ENCODE data around the gene COP1. TPM values are rescaled to one million over a fixed set of nuclear protein-coding genes. Genes with fewer than 3 reads are reported as not detected.

COP1 gene
- total RNA-seq, 2 donors from 2014 or later, result 50.6 to 53.3 TPM

GRCh38 chr1:176188604-176189003 is 18.5 kb downstream of the COP1 start:
- no peaks in the 10 kb centered on the region for H3K36me3 Mint-ChIP-seq
- no peak for DNase-seq (ENCODE audit: low spot score)
- no peak for ATAC-seq
- peaks cover 43 to 51% of the 10 kb centered on the region in 2 donors for H3K4me1 Mint-ChIP-seq (ENCODE audit: low read depth in 2 of 2)
- H3K9me3 Mint-ChIP-seq, result no peaks in the 10 kb centered on the region
- no peaks in the 10 kb centered on the region for H3K27me3 Mint-ChIP-seq
- H3K4me3 Mint-ChIP-seq, result no peak overlapping the region
- H3K27ac Mint-ChIP-seq, result peak overlapping the region in 1 of 2 donors; percentile 9

GRCh38 chr1:176187001-176187400 is 20.1 kb downstream of the COP1 start:
- Mint-ChIP-seq H3K27me3 (no peaks in the 10 kb centered on the region), H3K4me1 (ENCODE audit: low read depth in 2 of 2) (peaks cover 33 to 39% of the 10 kb centered on the region in 2 donors), H3K4me3 (no peak overlapping the region), H3K9me3 (no peaks in the 10 kb centered on the region), H3K27ac (no peak overlapping the region), H3K36me3 (no peaks in the 10 kb centered on the region)
- DNase-seq (ENCODE audit: low spot score) (no peak), ATAC-seq (no peak)

DNA sequence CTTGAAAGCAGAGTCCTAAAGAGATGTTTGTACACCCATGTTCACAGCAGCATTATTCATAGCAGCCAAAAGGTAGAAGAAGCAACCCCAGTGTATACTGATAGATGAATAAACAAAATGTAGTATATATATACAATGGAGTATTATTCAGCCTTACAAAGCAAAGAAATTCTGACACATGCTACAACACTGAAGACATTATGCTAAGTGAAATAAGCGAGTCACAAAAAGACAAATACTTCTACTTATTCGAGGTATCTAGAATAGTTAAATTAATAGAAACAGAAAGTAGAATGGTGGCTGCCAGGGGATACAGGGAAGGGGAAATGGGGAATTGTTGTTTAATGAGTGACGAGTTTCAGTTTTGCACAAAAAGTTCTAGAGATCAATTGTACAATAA is 23.5 kb downstream of the COP1 start:
- Mint-ChIP-seq H3K4me1 (ENCODE audit: low read depth in 2 of 2) (peaks cover 22 to 30% of the 10 kb centered on the region in 2 donors), H3K27me3 (no peaks in the 10 kb centered on the region), H3K36me3 (no peaks in the 10 kb centered on the region), H3K4me3 (no peak overlapping the region), H3K27ac (peak overlapping the region in 1 of 2 donors; percentile 65), H3K9me3 (no peaks in the 10 kb centered on the region)
- ATAC-seq, result peak in 1 of 2 donors; percentile 31
- no peak for DNase-seq (ENCODE audit: low spot score)

GRCh38 chr1:176178316-176178715 is 28.8 kb downstream of the COP1 start:
- Mint-ChIP-seq H3K36me3 (peaks cover 15% of the 10 kb centered on the region), H3K27ac (peak overlapping the region; percentile 61 to 72), H3K4me3 (peak overlapping the region; percentile 58), H3K27me3 (no peaks in the 10 kb centered on the region), H3K9me3 (no peaks in the 10 kb centered on the region), H3K4me1 (ENCODE audit: low read depth in 2 of 2) (peaks cover 19 to 34% of the 10 kb centered on the region in 2 donors)
- ATAC-seq (peak; percentile 14 to 48), DNase-seq (ENCODE audit: low spot score) (no peak)

DNA sequence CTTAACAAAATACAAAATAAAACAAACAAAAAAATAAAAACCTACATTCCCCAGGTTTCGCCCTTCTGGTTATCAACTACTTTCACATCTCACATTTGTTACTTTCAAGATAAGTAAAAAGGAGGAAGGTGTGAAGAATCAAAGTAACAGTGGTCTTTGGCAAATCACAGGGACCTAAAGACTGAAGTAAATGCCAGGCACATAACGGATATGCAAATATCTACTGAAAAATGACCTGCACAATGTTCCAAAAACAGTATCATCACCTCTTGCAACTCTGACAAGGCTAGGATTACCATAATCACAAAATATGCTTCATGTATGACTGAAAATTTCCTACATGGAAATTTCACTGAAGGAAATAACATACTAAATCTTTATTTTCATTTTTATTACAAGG is 29.3 kb downstream of the COP1 start:
- Mint-ChIP-seq H3K4me3 (peak overlapping the region; percentile 58), H3K27ac (peak overlapping the region; percentile 61 to 72), H3K27me3 (no peaks in the 10 kb centered on the region), H3K4me1 (ENCODE audit: low read depth in 2 of 2) (peaks cover 19 to 33% of the 10 kb centered on the region in 2 donors), H3K36me3 (peaks cover 15% of the 10 kb centered on the region), H3K9me3 (no peaks in the 10 kb centered on the region)
- ATAC-seq (peak; percentile 95), DNase-seq (ENCODE audit: low spot score) (no peak)

DNA sequence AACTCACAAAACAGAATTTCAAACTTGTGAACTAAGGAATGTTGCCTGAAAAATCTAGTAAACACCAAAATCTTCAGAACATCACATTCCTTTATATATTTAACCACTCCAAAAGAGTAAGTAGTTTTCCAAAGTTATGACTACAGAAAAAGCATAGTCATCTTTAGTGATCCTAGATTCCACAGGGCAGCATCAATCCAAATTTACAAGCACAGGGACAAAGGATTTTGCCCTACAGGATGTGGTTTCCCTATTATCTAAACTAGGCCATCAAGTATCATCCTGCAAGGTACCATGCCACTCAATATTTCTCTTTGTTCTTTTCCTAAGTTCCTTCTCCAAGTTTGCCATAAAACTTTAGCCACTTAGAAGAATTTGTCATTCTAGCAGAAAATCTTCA is 33.0 kb downstream of the COP1 start:
- H3K27me3 Mint-ChIP-seq, result no peaks in the 10 kb centered on the region
- peaks cover 26 to 29% of the 10 kb centered on the region in 2 donors for H3K4me1 Mint-ChIP-seq (ENCODE audit: low read depth in 2 of 2)
- ATAC-seq, result no peak
- no peak overlapping the region for H3K27ac Mint-ChIP-seq
- no peaks in the 10 kb centered on the region for H3K9me3 Mint-ChIP-seq
- DNase-seq (ENCODE audit: low spot score), result no peak
- peaks cover 26% of the 10 kb centered on the region for H3K36me3 Mint-ChIP-seq
- H3K4me3 Mint-ChIP-seq, result no peak overlapping the region

GRCh38 chr1:176172215-176172614 is 34.9 kb downstream of the COP1 start:
- no peak overlapping the region for H3K4me3 Mint-ChIP-seq
- no peak for ATAC-seq
- H3K27me3 Mint-ChIP-seq, result no peaks in the 10 kb centered on the region
- H3K9me3 Mint-ChIP-seq, result no peaks in the 10 kb centered on the region
- H3K4me1 Mint-ChIP-seq (ENCODE audit: low read depth in 2 of 2), result peaks cover 22% of the 10 kb centered on the region in 2 donors
- no peak overlapping the region for H3K27ac Mint-ChIP-seq
- no peak for DNase-seq (ENCODE audit: low spot score)
- H3K36me3 Mint-ChIP-seq, result peaks cover 18% of the 10 kb centered on the region

DNA sequence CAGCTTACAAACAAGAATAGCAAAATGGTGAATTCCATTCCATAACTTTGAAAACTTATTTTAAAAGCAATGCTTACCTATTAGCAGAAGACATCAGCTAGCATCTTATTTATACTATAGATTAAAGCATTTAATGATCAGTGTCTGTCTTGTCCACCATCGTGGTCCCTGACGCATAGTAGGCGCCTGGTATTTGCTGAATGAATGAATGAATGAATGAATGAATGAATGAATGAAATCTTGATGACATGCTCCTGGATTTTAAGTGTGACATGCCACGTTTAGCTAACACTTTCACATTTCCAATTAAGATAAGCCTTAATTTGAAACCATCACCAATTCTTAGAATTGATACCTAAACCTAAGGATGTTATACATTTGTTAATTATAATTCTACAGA is 39.9 kb downstream of the COP1 start:
- Mint-ChIP-seq H3K27ac (no peak overlapping the region), H3K4me1 (ENCODE audit: low read depth in 2 of 2) (peaks cover 28 to 29% of the 10 kb centered on the region in 2 donors), H3K27me3 (no peaks in the 10 kb centered on the region), H3K36me3 (peaks cover 21% of the 10 kb centered on the region), H3K9me3 (no peaks in the 10 kb centered on the region), H3K4me3 (no peak overlapping the region)
- ATAC-seq, result no peak
- no peak for DNase-seq (ENCODE audit: low spot score)

- Mint-ChIP-seq H3K4me1 (ENCODE audit: low read depth in 2 of 2) (peaks cover 25 to 30% of the 10 kb centered on the region in 2 donors), H3K36me3 (peaks cover 17% of the 10 kb centered on the region), H3K27ac (no peak overlapping the region), H3K27me3 (no peaks in the 10 kb centered on the region), H3K9me3 (no peaks in the 10 kb centered on the region), H3K4me3 (no peak overlapping the region)
- DNase-seq (ENCODE audit: low spot score) (no peak), ATAC-seq (no peak)
Measured at GRCh38 chr1:176165573-176165972, 41.5 kb downstream of the COP1 start.

- peaks cover 34 to 41% of the 10 kb centered on the region in 2 donors for H3K4me1 Mint-ChIP-seq (ENCODE audit: low read depth in 2 of 2)
- peaks cover 23% of the 10 kb centered on the region for H3K36me3 Mint-ChIP-seq
- no peak overlapping the region for H3K27ac Mint-ChIP-seq
- peak; percentile 80 to 94 for ATAC-seq
- peak overlapping the region; percentile 35 for H3K4me3 Mint-ChIP-seq
- H3K27me3 Mint-ChIP-seq, result no peaks in the 10 kb centered on the region
- H3K9me3 Mint-ChIP-seq, result no peaks in the 10 kb centered on the region
- no peak for DNase-seq (ENCODE audit: low spot score)
Measured at GRCh38 chr1:176164014-176164678, 42.9 kb downstream of the COP1 start.

GRCh38 chr1:176159993-176160392 is 47.1 kb downstream of the COP1 start:
- no peak for DNase-seq (ENCODE audit: low spot score)
- Mint-ChIP-seq H3K4me3 (no peak overlapping the region), H3K27me3 (no peaks in the 10 kb centered on the region), H3K9me3 (peaks cover 9% of the 10 kb centered on the region), H3K27ac (peak overlapping the region in 1 of 2 donors; percentile 45), H3K4me1 (ENCODE audit: low read depth in 2 of 2) (peaks cover 28 to 40% of the 10 kb centered on the region in 2 donors), H3K36me3 (peaks cover 53% of the 10 kb centered on the region)
- ATAC-seq, result no peak

GRCh38 chr1:176157995-176158394 is 49.1 kb downstream of the COP1 start:
- no peak for DNase-seq (ENCODE audit: low spot score)

DNA sequence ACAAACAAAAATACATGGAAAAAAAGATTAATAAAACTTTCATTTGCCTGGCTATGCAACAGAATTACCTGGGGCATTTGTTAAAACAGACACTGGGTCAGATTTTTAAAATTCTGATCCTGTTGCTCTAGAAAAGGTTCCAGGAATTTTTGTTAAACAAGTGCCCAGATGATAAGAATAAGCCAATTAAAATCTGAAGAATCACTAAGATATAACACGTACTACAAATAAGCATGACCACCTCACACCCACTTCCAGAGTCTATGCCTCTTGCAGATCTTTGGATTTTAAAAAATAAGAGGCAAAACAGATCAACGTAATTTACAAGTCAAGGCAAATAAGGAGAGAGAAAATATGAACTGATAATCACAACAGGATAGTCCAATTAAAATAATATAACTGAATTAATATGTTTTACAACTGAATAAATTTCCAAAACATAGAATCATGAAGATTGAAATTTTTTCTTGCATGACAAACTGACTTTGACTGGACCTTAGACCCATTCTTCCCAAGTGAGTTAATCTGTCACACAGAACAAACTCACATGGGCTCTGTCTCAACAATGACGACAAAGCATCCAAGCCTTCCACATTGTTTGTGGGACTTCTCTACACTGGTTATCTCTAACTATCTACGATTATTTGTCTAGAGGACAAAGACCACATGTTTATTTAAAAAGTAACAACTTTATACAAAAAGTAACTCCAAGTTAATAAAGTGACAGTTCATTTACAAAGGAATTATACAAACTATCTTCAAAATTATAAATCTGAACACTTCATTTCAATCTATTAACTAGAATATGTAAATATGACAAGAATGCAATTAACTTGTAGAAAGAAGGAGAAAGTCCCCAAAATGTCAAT is 56.9 kb downstream of the COP1 start:
- Mint-ChIP-seq H3K27me3 (no peaks in the 10 kb centered on the region), H3K36me3 (peaks cover 13% of the 10 kb centered on the region), H3K4me3 (no peak overlapping the region), H3K9me3 (no peaks in the 10 kb centered on the region), H3K4me1 (ENCODE audit: low read depth in 2 of 2) (peaks cover 14 to 18% of the 10 kb centered on the region in 2 donors), H3K27ac (no peak overlapping the region)
- ATAC-seq (no peak), DNase-seq (ENCODE audit: low spot score) (no peak)

More at GRCh38 chr1:176157995-176158394, 49.1 kb downstream of the COP1 start:
- Mint-ChIP-seq H3K27me3 (no peaks in the 10 kb centered on the region), H3K27ac (no peak overlapping the region), H3K36me3 (peaks cover 47% of the 10 kb centered on the region), H3K9me3 (peaks cover 9% of the 10 kb centered on the region), H3K4me3 (no peak overlapping the region), H3K4me1 (ENCODE audit: low read depth in 2 of 2) (peaks cover 25 to 34% of the 10 kb centered on the region in 2 donors)
- no peak for ATAC-seq

- Mint-ChIP-seq H3K4me3 (no peak overlapping the region), H3K27ac (no peak overlapping the region), H3K4me1 (ENCODE audit: low read depth in 2 of 2) (peaks cover 24 to 35% of the 10 kb centered on the region in 2 donors), H3K27me3 (no peaks in the 10 kb centered on the region), H3K36me3 (peaks cover 28% of the 10 kb centered on the region), H3K9me3 (no peaks in the 10 kb centered on the region)
- ATAC-seq (no peak), DNase-seq (ENCODE audit: low spot score) (no peak)
Measured at GRCh38 chr1:176144526-176144925, 62.6 kb downstream of the COP1 start.

All from natural killer cell treated with Interleukin-12 subunit alpha and Interleukin-12 subunit beta and Interleukin-15 and Interleukin-18, amount 100 ng/mL, for 72 hours (primary cell).